GM21576 (cell line): ENCODE results near the gene PNKD.

Experiments used
- ATAC-seq: cut with Tn5 transposase; IDR thresholded peaks from one replicate; pipeline ENCODE4 v1.9.1; 2021; ENCODE audit warnings: mild to moderate bottlenecking, moderate library complexity; ENCODE audit not compliant: unreplicated experiment

The PNKD gene, protein sequence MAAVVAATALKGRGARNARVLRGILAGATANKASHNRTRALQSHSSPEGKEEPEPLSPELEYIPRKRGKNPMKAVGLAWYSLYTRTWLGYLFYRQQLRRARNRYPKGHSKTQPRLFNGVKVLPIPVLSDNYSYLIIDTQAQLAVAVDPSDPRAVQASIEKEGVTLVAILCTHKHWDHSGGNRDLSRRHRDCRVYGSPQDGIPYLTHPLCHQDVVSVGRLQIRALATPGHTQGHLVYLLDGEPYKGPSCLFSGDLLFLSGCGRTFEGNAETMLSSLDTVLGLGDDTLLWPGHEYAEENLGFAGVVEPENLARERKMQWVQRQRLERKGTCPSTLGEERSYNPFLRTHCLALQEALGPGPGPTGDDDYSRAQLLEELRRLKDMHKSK

DNA sequence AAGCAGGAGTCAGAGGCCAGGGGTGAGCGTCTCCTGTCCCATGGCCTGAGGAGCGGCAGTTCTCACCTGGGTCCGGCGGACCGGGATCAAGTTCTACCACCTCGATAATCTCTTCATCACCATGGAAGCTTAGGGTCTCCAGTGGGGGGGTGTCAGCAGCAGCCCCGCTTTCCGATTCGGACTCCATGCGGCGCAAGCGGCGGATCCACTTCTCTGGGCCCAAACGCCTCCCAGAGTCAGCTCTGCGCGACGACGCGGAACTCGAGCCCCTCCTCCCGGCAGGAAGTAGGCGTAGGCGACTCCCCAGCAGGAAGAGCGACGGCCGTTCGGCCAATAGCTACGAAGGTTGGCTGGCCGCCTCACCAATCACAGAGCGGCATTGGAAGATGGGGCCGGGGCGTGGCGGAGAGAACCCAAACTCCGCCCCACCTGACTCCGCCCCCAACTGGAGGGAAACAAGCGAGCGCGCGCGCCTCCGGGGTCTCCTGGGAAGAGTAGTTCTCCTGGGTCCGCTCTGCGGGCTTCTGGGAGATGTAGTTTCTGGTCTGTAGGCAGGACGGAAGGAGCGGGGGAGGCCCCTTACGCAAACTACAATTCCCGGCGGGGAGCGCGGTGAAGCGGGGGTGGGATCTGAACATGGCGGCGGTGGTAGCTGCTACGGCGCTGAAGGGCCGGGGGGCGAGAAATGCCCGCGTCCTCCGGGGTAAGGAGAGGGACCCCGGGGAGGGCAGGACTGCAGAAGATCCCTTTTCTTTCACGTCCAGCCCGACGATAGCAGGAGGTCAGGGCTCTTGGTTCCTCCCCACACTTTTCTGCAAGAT lies at the start of gene PNKD, which contains the start of gene AAMP:
Gene PNKD, plus strand, starts transcription at position 620 of the 821 bp plus-strand sequence. Its CDS starts 17 bp downstream, at position 637.
Gene AAMP, minus strand, starts transcription at position 238 of the 821 bp plus-strand sequence. Its CDS starts 51 bp downstream, at position 187.
- ATAC-seq = peak; percentile 89

DNA sequence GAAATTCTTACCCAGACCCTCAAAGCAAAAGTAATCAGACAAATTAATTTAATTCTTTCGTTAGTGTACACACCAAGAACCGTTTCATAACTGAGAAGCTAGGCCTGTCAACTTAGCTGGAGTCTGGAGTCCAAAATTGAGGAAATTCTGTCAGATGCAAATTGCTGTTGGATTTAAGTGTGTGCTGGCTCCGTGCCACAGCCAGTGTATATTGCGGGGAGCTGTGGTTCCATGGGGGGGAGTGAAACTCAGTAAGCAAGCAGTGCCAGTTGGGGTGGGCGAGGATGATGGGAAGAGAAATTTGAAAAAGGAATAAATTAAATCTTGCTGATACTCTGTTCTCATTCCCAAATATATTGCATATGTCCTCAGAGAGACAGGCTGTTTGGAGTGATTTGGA lies 49.3 kb upstream of the PNKD start:
- no peak for ATAC-seq

DNA sequence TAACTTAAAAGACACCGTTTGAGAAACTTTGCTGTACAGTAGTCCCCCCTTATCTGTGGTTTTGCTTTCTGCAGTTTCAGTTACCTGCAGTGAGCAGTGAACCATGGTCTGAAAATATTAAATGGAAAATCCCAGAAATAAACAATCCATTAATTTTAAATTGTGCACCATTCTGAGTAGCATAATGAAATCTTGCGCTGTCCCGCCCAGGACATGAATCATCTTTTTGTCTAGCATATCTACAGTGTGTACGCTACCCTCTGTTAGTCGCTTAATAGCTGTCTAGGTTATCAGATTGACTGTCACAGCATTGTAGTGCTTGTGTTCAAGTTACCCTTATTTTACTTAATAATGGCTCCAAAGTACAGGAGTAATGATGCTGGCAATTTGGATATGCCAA lies 47.3 kb upstream of the PNKD start:
- no peak for ATAC-seq

DNA sequence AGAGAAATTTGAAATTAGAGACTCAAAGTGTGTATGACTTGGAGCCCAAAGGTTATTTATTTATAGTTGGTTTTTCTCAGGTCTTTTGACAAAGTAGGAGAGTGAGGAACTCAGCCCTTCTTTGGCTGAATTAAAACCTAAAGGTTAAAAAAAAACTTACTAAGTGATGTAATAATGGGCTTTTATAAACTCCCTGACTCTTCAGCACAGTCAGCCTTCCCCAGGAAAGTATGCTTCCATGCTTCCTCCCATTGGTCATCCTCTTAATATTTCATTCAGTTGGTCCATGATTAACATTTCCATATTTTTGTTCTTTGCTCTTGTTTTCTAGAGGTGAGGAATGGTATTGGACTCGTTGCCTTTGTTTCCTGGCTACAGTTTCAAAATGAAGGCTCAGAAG lies 46.1 kb upstream of the PNKD start:
- no peak for ATAC-seq

DNA sequence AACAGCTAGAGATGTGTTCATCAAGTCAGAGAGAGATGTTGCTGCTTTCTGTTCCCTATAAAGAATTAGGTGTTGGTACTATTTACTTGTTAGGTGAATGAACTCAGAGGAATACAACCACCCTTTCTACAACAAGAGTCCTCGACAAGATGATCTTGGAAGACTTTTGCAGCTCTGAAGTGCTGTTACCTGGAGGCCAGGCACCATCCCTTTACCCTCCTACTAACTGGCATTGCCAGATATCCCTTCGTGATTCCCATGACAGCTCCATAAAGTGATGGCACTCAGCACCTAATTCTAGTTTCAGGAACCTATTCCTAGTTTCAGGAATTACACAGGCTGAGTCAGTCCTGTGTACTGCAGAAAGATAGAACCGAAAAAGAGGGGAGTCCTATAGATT lies 43.4 kb upstream of the PNKD start:
- no peak for ATAC-seq

DNA sequence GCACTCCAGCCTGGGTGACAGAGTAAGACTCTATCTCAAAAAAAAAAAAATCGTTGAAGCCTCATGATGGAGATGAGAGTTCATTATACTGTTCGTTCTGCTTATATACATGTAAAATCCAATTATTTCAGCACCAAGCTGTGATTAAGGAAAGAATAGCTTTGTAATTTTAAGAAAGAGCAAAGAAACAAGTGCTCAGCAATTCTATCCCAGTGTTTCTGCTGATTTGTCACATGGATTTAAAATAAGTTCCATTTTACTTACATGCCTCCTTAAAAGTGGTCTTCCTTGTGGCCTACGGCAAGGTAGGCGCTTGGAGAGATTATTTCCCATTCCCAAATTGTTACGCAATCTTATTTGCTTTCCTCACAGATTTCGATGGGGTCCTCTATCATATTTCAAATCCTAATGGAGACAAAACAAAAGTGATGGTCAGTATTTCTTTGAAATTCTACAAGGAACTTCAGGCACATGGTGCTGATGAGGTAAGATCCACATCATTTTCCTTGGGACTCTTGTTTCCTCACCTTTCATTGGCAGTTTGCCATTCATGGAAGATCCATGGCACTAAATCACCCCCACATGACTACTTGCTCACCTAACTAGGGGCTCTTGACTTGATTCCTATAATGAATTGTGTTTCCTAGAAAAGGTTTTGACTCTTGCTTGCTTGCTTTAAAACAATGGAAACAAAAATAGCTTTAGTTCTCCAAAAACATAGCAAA lies 41.8 kb upstream of the PNKD start:
- no peak for ATAC-seq

DNA sequence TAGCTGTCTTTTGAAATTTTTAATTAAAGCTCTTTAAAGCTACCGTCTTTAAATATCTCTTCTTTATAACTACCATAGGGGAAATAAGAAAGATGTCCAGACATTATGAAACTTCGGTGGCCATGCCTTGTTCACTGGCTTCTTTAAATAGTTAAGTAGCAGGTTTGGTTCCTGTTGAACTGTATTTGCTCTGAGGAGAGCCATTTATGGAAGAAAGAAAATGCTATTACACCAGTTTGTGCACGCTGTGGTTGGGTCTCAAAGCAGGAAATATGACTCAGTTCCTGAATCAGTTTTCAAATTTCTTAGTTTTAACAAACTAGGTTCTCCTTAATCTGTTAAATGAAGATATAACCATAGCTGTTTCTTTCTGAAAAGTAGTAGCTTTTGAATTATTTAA lies 41.1 kb upstream of the PNKD start:
- peak; percentile 91 for ATAC-seq

DNA sequence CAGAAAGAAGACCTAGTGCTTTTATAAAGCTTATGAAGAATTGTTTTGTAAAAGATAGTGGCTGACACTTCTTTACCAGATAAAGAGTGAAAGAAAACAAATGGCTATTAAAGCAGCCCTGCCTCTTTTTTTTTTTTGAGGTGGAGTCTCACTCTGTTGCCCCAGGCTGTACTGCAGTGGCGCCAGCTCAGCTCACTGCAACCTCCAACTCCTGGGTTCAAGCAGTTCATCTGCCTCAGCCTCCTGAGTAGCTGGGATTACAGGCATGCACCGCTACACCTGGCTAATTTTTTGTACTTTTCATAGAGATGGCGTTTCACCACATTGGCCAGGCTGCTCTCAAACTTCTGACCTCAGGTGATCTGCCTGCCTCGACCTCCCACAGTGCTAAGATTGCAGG lies 40.5 kb upstream of the PNKD start:
- no peak for ATAC-seq

DNA sequence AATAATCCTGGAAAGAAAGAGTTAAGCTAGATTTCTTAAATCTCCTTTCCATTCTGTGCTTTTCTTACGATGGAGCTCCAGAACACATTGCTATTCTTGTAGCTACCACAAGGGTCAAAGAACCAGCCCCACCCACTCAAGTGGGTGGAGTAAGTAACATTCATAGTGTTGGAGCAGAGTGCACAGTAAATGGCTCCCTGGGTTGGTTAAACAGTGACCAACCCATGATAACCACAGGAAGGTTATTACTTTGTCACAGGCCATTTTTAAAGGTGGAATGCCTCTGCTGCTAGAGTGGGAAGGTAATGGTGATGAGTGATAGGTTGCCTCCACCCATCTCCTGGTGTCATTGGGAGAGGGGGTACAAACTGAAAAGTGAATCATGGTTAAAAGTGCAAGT lies 39.4 kb upstream of the PNKD start:
- ATAC-seq = peak; percentile 36

DNA sequence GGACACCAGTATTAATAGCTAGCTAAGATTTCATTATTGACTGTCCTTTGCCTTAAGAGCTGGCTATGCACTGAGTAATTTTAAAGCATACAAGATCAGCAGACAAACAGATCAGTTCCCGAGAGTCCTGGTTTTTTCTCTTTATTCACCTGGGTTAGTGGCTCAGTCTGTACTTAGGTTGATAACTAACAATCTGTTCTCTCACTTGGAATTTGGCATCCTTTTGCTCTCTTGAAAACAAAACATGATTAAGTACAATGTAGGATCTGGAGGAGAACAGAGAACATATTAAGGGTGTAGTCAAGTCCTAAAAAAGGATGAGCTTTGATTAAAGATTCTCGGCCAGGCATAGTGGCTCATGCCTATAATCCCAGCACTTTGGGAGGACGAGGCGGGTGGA lies 36.8 kb upstream of the PNKD start:
- ATAC-seq = no peak

DNA sequence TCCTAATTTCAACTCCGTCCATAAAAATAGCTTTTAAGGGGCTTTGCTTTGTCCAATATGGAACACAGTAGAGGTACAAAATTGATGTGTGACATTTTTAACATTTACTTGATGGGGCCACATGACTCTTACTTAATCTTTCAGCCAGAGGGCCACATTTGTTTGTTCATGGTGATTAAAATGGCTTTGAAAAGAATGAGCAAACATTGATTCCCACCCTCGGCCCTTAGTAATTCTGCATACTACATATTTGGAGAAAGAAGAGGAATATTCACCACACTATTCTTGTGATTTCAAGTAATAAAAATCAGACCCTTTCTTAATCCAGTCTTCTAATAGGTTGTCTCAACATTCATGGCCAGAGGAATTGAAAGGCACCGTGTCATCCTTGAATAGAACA lies 35.8 kb upstream of the PNKD start:
- ATAC-seq = no peak

DNA sequence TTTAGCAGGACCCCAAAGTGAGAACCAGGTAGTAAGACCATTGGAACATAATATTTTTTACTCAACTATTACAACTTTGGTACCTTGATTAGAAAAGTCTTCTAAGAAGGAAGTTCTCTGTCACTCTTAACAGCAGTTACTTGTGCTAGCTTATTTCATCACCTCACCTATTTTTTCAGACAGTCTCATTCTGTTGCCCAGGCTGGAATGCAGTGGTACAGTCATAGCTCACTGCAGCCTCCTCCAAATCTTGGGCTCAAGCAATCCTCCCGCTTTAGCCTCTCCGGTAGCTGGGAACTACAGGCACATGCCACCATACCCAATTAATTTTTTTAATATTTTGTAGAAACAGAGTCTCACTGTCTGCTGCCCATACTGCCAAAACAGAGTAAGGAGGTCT lies 35.3 kb upstream of the PNKD start:
- no peak for ATAC-seq

DNA sequence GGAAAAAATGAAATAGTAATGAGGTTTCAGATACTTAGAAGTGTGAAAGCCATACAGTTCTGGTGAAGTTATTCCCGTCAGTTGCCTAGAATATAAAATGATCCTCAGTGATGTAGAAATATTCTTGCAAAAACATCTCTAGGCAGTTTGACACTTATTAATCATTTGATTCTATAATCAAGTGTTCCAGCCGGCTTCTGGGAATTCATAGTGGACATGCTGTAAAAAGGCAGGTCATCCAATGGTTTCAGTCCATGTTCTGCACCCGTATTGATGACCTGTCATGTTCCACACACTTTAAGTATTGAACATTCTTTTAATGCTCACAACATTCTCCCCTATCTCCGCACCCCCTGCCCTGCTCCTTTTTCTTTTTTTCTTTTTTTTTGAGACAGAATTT lies 33.5 kb upstream of the PNKD start:
- ATAC-seq = no peak

DNA sequence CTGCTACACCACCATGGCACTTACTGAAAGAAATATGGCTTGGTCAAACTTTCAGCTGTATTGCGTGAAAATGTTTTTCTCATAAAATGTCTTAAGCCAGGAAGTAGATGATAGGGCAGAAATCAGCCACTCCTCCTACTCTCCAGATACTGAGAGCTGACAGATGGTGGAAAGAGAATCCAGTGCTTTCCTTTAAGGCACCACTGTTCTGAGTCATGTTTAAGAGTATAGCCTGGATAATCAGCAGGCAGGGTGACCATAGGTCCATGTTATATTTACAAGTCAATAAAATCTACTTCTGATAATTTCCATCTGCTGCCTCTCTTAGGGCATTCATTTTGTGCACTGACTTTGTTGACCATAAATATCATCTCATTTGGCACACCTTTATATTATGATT lies 31.4 kb upstream of the PNKD start:
- no peak for ATAC-seq

DNA sequence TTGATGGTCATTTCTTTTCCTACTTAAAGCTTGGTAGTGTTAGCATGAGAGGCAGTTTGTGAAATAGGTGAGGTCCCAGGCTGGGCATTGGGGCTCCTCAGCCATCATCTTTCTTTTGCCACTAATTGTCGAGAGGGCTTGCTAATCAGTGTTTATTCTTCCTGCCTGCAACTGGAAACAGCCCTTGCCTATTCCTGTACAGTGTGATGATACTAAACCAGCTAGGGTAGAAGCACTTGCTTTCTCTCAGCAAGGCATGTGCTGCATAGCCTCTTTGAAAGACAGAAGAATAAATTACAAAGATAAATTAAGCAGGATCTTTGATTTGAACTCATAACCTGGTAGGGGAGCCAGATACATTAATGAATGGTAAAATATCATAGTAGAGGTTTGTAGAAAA lies 26.1 kb upstream of the PNKD start:
- ATAC-seq = no peak

DNA sequence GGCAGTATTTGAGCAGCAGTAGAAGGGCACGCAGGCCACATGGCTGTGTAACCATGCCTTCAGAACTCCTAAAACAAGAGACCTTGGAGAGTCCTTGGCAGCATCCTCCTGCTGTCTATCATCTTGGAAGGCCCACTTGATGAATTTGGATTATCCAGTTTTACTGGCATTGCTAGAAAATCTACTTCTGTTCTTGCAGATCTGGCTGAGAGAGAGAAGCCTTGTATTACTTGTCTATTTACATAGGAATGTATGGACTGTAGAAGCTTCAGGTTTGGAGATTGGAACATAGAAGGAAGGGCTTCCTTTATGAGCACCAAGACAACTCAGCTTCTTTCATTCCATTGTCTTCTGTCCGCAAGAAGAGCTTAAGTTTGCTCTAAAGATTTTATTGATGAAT lies 25.7 kb upstream of the PNKD start:
- no peak for ATAC-seq

DNA sequence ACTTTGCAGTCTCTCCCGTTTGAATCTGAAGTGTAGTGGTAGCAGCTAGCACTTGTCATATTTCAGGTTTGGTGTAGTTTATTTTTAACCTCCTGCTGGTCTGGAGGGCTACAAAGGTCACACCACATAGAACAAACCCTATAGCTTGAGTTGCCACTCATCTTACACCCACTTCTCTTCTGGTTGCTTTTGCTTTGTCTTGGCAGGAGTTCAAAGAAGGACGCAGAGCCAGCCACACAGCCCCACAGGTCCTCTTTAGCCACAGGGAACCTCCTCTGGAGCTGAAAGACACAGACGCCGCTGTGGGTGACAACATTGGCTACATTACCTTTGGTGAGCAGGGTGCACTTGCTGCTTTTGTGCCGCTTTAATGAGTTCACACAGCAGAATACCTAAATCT lies 25.1 kb upstream of the PNKD start:
- ATAC-seq = no peak

DNA sequence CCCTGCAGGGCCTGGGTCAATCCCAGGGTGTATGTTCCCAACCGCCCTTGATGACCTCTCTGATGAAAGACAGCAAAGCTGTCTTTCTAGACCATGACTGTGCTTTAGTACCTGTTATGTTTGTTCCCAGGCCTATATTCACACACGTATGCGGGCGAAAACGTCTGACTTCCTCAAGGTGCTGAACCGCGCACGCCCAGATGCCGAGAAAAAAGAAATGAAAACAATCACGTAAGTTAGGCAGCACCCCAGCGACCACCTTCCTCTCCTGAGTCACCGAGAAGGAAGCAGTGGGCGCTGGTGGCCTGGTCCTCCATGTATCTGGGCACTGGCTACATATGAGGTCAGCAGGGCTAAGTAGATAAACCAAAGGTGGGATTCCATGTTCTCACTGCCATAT lies 20.6 kb upstream of the PNKD start:
- no peak for ATAC-seq

DNA sequence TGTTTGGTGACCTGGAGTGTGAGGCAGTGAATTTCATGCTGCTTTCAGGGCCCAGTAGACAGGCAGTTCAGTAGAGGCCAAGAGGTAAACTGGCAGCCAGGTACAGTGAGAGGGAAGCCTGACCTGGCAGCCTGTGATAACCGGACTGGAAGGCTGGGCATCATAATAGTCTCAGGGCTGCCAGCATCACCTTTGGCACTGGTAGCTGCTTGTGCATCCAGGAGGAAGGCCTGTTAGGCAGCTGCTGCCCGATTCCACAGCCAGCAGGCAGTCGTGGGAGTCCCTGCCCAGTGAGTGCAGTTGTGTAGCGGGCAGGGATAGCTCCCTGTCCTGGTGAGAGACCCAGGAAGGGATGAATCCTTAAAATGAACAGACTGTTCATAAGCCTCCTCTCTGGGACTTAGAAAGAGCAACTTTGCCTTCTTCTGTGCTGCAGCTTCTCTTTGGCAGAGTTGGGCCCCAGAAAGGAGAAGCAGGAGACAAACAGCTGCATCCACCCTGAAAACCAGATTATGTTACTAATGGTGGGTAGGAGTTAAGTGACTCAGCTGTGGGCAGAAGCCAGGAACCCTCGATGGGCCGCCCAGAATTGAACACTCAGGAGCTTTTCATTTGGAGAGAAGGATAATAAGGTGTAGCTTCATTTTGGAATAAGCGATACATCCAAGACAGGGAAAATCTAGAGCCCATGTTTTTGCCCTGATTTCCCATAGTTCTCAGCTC lies 17.6 kb upstream of the PNKD start:
- ATAC-seq = no peak

DNA sequence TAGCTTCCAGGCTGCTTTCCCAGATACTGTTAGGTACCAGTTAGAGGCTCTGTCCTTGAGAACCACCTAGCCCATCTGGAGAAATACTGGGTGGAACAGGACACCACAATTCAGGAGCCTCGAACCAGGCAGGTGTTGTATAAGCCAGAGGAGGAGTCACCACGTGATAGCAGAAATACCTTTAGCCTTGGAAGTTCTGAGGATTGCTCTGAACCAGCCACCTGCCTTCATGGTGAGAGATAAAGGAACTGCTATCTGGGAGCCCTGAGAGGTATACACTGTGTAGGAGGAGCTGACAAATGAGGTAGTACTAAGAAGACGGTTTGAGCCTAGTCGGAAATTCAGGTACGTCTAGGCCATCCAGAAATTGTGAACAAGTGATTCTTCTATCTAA lies 17.1 kb upstream of the PNKD start:
- no peak for ATAC-seq

DNA sequence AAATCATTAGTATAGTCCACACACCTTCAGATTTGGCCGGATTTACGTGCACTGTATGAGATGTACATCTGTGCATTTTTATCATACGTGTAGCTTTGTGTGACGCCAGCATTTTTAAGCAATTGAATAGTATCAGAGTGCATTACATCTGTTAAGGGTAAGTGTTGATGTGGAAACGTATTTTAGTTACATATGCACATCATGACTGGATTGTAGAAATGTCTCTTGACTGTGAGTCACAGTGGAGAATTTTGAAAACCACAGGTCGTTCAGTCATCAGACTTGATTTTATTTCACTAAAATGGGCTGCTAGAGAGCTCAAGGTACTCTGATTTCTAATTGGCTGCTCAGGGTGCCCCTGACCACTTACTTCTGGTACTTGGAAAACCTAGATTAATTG lies 14.9 kb upstream of the PNKD start:
- ATAC-seq = no peak
